Midbrain (tissue), 1 donor: ENCODE measurements around the gene DPP3.
"Not testable (repeated sequence)": the region's sequence is repeated elsewhere in the genome, so short reads cannot be mapped to it uniquely, and the experiment has no call there.

Source experiments
- DNase-seq: peaks from one replicate; lab custom pipeline; 2025; lab: John Stamatoyannopoulos, UW

Gene DPP3, protein sequence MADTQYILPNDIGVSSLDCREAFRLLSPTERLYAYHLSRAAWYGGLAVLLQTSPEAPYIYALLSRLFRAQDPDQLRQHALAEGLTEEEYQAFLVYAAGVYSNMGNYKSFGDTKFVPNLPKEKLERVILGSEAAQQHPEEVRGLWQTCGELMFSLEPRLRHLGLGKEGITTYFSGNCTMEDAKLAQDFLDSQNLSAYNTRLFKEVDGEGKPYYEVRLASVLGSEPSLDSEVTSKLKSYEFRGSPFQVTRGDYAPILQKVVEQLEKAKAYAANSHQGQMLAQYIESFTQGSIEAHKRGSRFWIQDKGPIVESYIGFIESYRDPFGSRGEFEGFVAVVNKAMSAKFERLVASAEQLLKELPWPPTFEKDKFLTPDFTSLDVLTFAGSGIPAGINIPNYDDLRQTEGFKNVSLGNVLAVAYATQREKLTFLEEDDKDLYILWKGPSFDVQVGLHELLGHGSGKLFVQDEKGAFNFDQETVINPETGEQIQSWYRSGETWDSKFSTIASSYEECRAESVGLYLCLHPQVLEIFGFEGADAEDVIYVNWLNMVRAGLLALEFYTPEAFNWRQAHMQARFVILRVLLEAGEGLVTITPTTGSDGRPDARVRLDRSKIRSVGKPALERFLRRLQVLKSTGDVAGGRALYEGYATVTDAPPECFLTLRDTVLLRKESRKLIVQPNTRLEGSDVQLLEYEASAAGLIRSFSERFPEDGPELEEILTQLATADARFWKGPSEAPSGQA

DNA sequence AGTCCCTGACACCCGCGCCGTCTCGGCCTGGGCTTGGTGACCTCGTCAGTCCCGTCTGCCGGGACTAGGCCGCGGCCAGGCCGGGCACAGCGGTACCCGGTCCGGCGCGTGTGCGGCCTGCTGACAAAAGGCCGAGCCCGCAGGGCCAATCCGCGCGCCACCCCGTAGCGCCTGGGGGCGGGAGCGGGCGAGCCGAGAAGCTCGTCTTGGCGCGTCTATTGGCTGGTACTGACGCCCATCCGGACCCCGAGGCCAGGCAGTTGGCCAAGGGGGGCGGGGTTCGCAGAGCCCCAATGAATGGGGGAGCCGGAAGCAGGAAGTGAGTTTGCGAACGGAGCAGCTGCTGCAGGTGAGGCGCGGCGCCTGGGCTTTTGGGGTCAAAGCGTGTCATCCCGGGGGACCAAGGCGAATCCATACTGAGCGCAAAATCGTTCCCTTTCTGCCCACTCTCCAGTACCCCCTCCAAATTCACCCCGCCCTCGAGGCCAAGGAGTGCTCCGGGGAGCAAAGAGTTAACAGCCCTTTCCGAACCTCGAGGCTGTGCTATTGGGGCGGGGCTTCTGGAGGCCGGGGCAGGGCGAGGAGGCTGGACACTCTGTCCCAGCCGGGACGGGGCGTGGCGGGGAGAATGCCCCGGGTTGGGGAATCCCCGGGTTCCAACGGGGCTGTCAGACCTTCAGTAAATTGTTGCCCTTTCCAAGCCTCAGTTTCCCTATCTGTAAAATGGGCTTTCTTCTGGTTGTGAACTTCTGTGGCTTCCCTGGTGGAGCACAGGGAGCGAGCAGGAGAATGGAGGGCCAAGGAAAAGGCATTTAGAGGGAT is at the start of gene DPP3:
Gene DPP3, plus strand, starts transcription at position 318 of the 822 bp plus-strand sequence. CDS start 1,767 bp downstream, outside the sequence.
- DNase-seq, result peak; percentile 99

- not testable (repeated sequence) for DNase-seq
Observed at GRCh38 chr11:66431287-66431686, 48.9 kb upstream of the DPP3 start.

GRCh38 chr11:66431871-66432329 is 48.3 kb upstream of the DPP3 start:
- not testable (repeated sequence) for DNase-seq

GRCh38 chr11:66432597-66432996 is 47.6 kb upstream of the DPP3 start:
- DNase-seq, result no peak

DNA sequence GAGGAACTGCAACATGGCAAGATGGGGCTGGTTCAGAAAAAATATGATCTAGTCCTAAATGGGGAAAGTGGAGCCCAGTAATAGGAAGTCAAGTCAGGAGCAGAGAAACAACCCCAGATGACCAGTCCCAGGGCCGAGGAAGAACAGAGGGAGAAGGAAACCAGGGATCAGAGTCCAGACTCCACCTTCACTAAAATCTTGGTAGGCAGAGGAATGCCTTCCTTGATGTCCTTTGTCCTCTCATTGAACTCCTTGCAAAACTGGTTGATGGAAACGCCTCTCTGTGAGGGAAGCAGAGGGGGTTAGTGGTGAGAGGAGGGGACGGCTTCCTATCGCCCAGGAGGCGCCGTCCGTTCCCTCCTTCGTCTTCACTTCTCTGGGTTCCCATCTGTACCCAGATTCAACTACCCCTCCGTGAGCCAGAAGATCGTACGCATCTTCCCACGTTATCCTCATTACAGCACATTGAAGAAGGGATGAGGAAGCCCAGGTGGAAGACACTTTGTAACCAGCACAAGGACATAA is 42.2 kb upstream of the DPP3 start:
- DNase-seq, result no peak

DNA sequence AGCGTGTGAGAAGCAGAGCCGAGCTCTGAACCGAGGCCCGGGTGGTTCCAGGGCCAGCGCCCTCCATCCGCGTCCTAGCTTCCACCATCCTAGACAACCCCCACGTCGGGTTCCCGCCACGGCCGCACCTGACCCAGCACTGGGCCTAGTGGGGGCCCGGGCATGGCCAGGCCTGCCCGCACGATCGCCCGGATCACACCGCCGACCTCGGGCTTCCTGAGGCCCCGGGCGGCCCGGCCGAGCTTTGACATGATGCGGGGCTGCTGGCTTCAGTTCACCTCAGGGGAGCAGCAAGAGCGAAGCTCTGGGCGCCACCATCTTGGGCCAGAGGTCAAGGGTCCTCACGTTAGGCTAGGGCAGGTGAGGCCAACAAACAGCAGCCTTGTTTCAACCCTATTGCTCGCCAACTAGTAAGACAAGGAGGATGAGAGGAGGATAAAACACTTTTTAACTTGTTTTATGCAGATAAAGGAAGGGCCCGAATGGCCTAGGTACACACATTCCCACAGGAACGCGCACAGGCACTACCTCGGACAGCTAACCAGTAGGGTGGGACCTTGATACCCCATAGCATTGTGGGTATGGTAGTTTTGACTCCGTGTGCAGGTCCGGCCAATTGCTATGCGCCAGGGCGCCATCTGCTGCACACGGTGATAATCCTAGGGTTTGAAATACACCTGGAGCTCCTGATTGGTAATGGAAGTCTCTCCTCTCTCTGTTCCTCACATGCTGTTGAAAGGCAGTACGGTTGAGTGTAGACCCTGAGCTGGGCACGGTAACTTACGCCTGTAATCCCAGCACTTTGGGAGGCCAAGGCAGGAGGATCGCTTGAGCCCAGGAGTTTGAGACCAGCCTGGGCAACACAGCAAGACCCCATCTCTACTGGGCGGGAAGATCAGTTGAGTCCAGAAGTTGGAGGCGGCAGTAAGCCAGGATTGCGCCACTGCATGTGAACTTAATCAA is 41.4 kb upstream of the DPP3 start, which contains the start of gene MRPL11:
Gene MRPL11, minus strand, starts transcription at position 345 of the 963 bp plus-strand sequence. Its CDS starts 94 bp downstream, at position 251.
- DNase-seq, result peak; percentile 94

DNA sequence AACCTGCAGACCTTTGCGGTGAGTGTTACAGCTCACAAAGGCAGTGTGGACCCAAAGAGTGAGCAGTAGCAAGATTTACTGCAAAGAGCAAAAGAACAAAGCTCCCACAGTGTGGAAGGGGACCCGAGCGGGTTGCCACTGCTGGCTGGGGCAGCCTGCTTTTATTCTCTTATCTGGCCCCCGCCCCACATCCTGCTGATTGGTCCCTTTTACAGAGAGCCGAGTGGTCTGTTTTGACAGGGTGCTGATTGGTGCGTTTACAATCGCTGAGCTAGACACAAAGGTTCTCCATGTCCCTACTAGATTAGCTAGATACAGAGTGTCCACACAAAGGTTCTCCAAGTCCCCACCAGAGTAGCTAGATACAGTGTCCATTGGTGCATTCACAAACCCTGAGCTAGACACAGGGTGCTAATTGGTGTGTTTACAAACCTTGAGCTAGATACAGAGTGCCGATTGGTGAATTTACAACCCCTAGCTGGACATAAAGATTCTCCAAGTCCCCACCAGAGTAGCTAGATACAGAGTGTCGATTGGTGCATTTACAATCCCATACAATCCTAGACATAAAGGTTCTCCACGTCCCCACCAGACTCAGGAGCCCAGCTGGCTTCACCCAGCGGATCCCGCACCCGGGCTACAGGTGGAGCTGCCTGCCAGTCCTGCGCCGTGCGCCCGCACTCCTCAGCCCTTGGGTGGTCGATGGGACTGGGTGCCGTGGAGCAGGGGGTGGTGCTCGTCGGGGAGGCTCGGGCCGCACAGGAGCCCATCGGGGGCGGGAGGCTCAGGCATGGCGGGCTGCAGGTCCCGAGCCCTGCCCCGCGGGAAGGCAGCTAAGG is 39.9 kb upstream of the DPP3 start:
- DNase-seq, result not testable (repeated sequence)

DNA sequence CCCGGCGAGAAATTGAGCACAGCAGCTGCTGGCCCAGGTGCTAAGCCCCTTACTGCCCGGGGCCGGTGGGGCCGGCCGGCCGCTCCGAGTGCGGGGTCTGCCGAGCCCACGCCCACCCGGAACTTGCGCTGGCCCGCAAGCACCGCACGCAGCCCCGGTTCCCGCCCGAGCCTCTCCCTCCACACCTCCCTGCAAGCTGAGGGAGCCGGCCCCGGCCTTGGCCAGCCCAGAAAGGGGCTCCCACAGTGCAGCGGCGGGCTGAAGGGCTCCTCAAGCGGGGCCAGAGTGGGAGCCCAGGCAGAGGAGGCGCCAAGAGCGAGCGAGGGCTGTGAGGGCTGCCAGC is 39.3 kb upstream of the DPP3 start:
- DNase-seq, result not testable (repeated sequence)

DNA sequence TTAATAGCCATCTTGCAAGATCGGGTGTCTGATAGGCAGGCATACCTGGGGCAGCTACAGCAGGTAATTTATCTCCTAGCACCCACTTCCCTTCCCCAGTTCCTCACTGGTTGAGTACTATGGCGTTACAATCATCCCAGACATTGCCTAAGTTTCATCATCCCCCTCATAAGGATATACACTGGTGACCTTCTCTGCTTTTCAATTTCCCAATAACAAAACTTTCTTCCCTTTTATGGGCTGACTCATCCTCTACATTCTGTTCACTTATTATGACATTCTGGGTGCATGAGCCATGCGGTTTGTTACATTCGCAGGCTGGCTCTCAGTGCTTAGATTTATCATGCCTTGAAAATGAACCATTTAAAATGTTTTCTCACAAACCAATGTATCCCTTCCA is 36.6 kb upstream of the DPP3 start:
- no peak for DNase-seq

DNA sequence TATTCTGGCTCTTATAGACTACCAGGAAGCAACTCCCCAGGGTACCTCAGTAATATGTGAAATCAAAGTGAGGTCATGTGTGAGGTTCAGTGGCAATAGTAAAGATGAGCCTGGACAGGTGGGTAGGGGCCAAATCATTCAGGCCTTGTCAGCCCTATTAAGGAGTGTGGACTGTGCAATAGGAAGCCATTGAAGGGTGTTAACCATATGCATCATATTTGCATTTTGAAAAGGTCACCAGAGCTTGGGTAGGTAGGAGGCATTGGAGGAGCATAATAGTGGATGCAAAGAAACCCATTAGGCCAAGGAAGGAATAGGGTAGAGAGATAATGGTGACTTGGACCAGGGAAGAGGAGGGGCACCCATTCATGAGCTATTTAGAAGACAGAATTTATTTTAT is 33.2 kb upstream of the DPP3 start:
- DNase-seq, result no peak

GRCh38 chr11:66448523-66448922 is 31.7 kb upstream of the DPP3 start:
- no peak for DNase-seq

DNA sequence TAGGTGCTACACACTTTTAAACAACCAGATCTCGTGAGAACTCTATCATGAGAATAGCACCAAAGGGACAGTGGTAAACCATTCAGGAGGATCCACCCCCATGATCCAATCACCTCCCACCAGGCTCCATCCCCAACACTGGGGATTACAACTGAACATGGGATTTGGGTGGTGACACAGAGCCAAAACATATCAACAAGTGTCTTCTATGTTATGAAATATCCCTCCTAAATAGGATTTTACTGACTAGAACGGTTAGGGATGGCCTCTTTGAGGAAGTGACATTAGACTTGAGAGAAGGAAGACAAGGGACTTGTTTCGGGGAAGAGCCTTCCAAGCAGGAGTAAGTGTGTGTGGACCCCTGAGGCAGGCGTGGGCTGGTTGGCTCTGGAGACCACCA is 29.7 kb upstream of the DPP3 start:
- no peak for DNase-seq

GRCh38 chr11:66451663-66452062 is 28.6 kb upstream of the DPP3 start:
- no peak for DNase-seq

DNA sequence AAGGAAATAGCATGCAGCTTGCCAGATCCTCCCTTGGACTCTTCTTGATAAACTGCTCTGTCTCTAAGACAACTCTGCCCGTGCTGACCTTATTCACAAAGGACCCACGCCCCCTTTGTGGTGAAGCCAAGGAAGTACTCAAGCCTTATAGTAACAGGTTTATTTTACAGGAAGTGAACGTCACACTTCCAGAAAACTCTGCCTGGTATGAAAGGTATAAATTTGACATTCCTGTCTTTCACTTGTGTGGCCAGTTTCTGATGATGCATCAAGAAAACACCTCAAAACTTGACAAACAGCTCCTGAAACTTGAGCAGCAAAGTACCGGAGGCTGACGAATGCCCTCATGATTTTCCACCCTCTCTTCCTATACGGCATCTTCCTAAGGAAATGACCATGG is 26.0 kb upstream of the DPP3 start:
- no peak for DNase-seq

DNA sequence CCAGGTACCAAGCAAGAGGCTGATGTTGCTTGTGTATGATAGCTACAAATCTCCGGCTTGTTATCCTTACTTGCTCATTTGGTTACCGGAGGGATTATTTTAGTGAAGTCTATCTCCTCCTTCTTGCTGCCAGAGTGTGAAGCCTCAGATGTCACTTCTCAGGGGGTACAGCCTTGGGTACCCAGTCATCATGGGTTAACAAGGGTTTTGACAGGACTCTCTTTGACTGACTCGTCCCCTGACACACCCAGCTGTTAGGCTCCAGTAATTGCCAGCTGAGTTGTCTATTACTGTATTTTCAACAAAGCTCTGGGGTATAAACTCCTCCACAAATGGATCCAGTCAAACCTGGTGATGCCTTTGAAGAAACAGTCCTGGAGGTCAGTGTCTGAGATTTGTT is 25.4 kb upstream of the DPP3 start:
- DNase-seq, result no peak

DNA sequence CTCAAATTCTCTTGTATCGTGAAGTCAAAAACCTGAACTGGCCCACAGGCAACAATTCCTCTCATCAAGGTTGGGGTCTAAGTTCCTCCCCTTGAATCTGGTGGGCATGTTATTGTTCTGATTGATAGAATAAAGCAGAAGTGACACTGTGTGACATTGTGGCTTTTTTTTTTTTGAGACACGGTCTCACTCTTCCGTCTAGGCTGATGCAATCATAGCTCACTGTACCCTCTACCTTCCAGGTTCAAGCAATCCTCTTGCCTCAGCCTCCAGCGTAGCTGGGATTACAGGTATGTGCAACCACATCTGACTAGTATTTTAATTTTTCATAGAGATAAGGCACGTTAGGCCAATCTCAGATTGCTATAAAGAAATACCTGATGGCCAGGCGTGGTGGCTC is 22.4 kb upstream of the DPP3 start:
- DNase-seq, result no peak

GRCh38 chr11:66459138-66459778 is 21.0 kb upstream of the DPP3 start:
- DNase-seq, result no peak

DNA sequence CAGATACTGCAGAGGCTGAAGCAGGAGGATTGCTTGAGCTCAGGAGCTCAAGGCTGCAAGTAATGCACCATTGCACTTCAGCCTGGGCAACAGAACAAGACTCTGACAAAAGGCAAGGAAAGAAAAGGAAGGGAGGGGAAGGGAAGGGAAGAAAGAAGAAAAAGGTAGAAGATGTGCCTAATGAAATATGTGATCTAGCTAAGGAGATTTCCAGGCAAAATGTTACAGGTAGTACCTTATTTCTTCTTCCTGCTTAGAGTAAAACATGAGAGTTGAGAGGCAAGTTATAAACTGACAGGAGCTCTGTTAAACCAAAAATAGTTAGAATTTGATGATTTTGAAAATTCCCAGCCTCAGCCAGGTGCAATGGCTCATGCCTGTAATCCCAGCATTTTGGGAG is 18.2 kb upstream of the DPP3 start:
- DNase-seq, result no peak

DNA sequence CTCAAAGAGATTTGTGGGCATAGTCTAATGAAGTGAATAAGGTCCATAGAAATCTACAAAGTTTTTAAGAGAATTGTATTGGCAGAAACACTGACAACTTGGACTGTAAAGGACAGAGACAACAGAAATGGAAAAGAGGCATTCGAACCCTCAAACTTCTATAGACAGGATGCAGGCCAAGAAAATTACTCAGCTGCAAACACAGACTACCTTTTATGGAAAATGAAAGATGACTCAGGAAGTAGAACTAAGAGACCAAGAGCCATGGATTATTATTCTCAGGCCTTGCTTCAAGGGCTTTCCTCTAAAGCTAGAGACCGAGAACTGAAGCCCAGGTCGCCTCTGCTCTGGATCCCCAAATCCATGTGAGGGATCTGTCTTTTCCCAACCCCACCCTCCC is 17.3 kb upstream of the DPP3 start:
- DNase-seq, result no peak
